ENCODE measurements around the gene MRPS31. TPM values are rescaled to one million over a fixed set of nuclear protein-coding genes. Genes with fewer than 3 reads are reported as not detected.

MRPS31 gene
- total and polyA plus RNA-seq, 2 donors (not counting 1 experiment from before 2014, with no cell fraction given): 20.5 to 34.4 TPM

DNA sequence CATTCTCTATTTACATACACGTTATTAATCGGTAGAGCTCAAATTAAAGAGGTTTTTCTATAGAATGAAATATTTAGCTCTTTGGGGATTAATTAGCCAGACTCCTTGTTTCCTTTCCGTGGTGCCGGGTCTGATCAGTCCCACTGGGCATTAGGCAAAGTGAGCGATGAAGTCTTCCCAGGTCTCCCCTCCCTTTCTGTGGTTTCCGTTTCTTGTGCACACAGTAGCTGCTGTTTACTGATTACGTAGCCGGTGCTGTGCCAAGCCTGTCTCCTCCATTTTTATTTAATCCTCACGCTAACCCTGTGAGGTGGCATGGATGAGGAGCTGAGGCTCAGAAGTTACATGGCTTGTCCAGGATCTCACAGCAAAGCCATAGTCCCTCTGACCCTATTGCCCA is 27.4 kb upstream of the MRPS31 start:
- no peaks in the 10 kb centered on the region for H4K20me1 ChIP-seq (ENCODE audit: control insufficient read depth, insufficient read depth, low read length, poor library complexity, severe bottlenecking)
- H3K9ac ChIP-seq (ENCODE audit: low read length): no peak overlapping the region
- H3K4me1 ChIP-seq (ENCODE audit: control insufficient read depth in 2 of 2, insufficient read depth in 2 of 2, low read length in 2 of 2): no peaks in the 10 kb centered on the region
- H3K27ac ChIP-seq (ENCODE audit: low read length in 2 of 2): no peak overlapping the region
- no peak for ATAC-seq (ENCODE audit: low read depth)
- H3K36me3 ChIP-seq (replicated peaks in 1 of 2; ENCODE audit: control extremely low read depth in 1 of 2, control insufficient read depth in 1 of 2, extremely low read depth in 1 of 2, insufficient read depth in 2 of 2, low read length in 1 of 2): peaks cover 0 to 3% of the 10 kb centered on the region in 2 experiments
- TF ChIP-seq CTCF (IDR thresholded peaks at IDR 0.05): no peak
- H3K79me2 ChIP-seq (ENCODE audit: control insufficient read depth, insufficient read depth, low read length): no peaks in the 10 kb centered on the region
- DNase-seq: no peak
- intact Hi-C loops (cut with micrococcal nuclease): no loop called here
- peak overlapping the region; percentile 26 for H2AFZ ChIP-seq (ENCODE audit: insufficient read depth, low read depth, low read length, poor library complexity, severe bottlenecking)
- H3K4me2 ChIP-seq (replicated peaks; ENCODE audit: low read depth, low read length, poor library complexity, severe bottlenecking): peak overlapping the region; percentile 28
- ChIA-PET CTCF (interaction anchor here (0.6 to 4.1 kb wide), 3 partner anchors 9 to 180 kb away, joined by 3 to 13 read pairs (median 9); partner anchors contain the start of gene SLC25A15), POLR2A (no interaction called here)
- H3K27me3 ChIP-seq (replicated peaks in 1 of 4; ENCODE audit: control extremely low read depth in 1 of 4, control insufficient read depth in 3 of 4, insufficient read depth in 4 of 4, low read length in 3 of 4): no peaks in the 10 kb centered on the region
- Mint-ChIP-seq H3K9me3 (ENCODE audit: insufficient read depth) (no peaks in the 10 kb centered on the region), H3K4me3 (peak overlapping the region; percentile 45), H3K27ac (peak overlapping the region; percentile 32), H3K4me1 (no peaks in the 10 kb centered on the region), H3K27me3 (no peaks in the 10 kb centered on the region)
- H3K4me3 ChIP-seq (ENCODE audit: control extremely low read depth in 1 of 5, extremely low read depth in 1 of 5, insufficient read depth in 1 of 5, low read depth in 2 of 5, low read length in 4 of 5): peak overlapping the region in 1 of 5 experiments; percentile 13
- no peaks in the 10 kb centered on the region for H3K9me3 ChIP-seq (ENCODE audit: control extremely low read depth in 1 of 3, control insufficient read depth in 2 of 3, insufficient read depth in 1 of 3, low read length in 2 of 3)
- 79% methylated on average over 3 of the region's 9 CpGs for WGBS (ENCODE audit: insufficient coverage)

GRCh38 chr13:40796649-40797048 is 25.7 kb upstream of the MRPS31 start:
- DNase-seq: no peak
- Mint-ChIP-seq H3K4me3 (no peak overlapping the region), H3K27me3 (no peaks in the 10 kb centered on the region), H3K9me3 (ENCODE audit: insufficient read depth) (no peaks in the 10 kb centered on the region), H3K4me1 (peaks cover 3% of the 10 kb centered on the region), H3K27ac (no peak overlapping the region)
- POLR2A ChIA-PET: no interaction called here
- no peaks in the 10 kb centered on the region for H3K79me2 ChIP-seq (ENCODE audit: control insufficient read depth, insufficient read depth, low read length)
- no peaks in the 10 kb centered on the region for H3K27me3 ChIP-seq (replicated peaks in 1 of 4; ENCODE audit: control extremely low read depth in 1 of 4, control insufficient read depth in 3 of 4, insufficient read depth in 4 of 4, low read length in 3 of 4)
- H3K4me3 ChIP-seq (ENCODE audit: control extremely low read depth in 1 of 5, extremely low read depth in 1 of 5, insufficient read depth in 1 of 5, low read depth in 2 of 5, low read length in 4 of 5): no peak overlapping the region
- ATAC-seq (ENCODE audit: low read depth): no peak
- H3K4me2 ChIP-seq (replicated peaks; ENCODE audit: low read depth, low read length, poor library complexity, severe bottlenecking): no peak overlapping the region
- intact Hi-C loops (cut with micrococcal nuclease): no loop called here
- no peaks in the 10 kb centered on the region for H3K4me1 ChIP-seq (ENCODE audit: control insufficient read depth in 2 of 2, insufficient read depth in 2 of 2, low read length in 2 of 2)
- no peak for TF ChIP-seq EZH2 (IDR thresholded peaks at IDR 0.05; ENCODE audit: borderline replicate concordance, insufficient read depth, low read depth, low read length, poor library complexity, severe bottlenecking)
- CTCF ChIA-PET: no interaction called here
- 100% methylated on average over 1 of the region's 6 CpGs for WGBS (ENCODE audit: insufficient coverage)
- H3K36me3 ChIP-seq (replicated peaks in 1 of 2; ENCODE audit: control extremely low read depth in 1 of 2, control insufficient read depth in 1 of 2, extremely low read depth in 1 of 2, insufficient read depth in 2 of 2, low read length in 1 of 2): peaks cover 0 to 3% of the 10 kb centered on the region in 2 experiments
- no peak overlapping the region for H2AFZ ChIP-seq (ENCODE audit: insufficient read depth, low read depth, low read length, poor library complexity, severe bottlenecking)
- H3K27ac ChIP-seq (ENCODE audit: low read length in 2 of 2): no peak overlapping the region
- H3K9ac ChIP-seq (ENCODE audit: low read length): no peak overlapping the region
- H3K9me3 ChIP-seq (ENCODE audit: control extremely low read depth in 1 of 3, control insufficient read depth in 2 of 3, insufficient read depth in 1 of 3, low read length in 2 of 3): no peaks in the 10 kb centered on the region
- H4K20me1 ChIP-seq (ENCODE audit: control insufficient read depth, insufficient read depth, low read length, poor library complexity, severe bottlenecking): no peaks in the 10 kb centered on the region

Measured in B cell (primary cell).